IMR-90 (cell line): ENCODE data around the gene CHAF1B. TPM values are rescaled to one million over a fixed set of nuclear protein-coding genes. Genes with fewer than 3 reads are reported as not detected.

Experiments
- ATAC-seq: fragments of 200-7000 bp; cut with Tn5 transposase; 2 replicates; pipeline ENCODE4 v1.9.1; 2020; ENCODE audit warnings: low read depth, mild to moderate bottlenecking, moderate library complexity
- BruUV-seq: library from RNA; stranded (reverse); fragments of 400-500 nt; replicated peaks from 2 replicates; lab custom pipeline; 2021; lab: Mats Ljungman, UMichigan
- CTCF ChIA-PET: fragments of 300-600 bp; formaldehyde crosslinking; extraction: SDS; loops from one replicate; lab custom pipeline; 2021; ENCODE audit warnings: antibody characterized with exemption; lab: Yijun Ruan, JAX
- POLR2A ChIA-PET: fragments of 300-600 bp; sonication (Branson Sonifier 250); formaldehyde crosslinking; loops from one replicate; lab custom pipeline; 2022; ENCODE audit warnings: antibody characterized with exemption; ENCODE audit not compliant: unreplicated experiment; lab: Charles Lee
- DNase-seq: peaks from one replicate; pipeline ENCODE4 v3.0.0; 2013
- H2AFZ ChIP-seq: replicated peaks from 2 replicates; pipeline ENCODE3; 2013; ENCODE audit warnings: low read length, mild to moderate bottlenecking; ENCODE audit not compliant: poor library complexity
- H2AK5ac ChIP-seq: 2 replicates; pipeline ENCODE4 v1.6.1; 2013; ENCODE audit warnings: low read depth, low read length, inconsistent platforms
- H2AK9ac ChIP-seq: replicated peaks from 2 replicates; pipeline ENCODE3; 2013; ENCODE audit warnings: mild to moderate bottlenecking, low read depth, low read length, moderate library complexity; ENCODE audit not compliant: poor library complexity
- H2BK120ac ChIP-seq: 2 replicates; pipeline ENCODE4 v1.6.1; 2013; ENCODE audit warnings: low read depth, low read length, inconsistent platforms
- H2BK15ac ChIP-seq: 3 replicates; pipeline ENCODE4 v1.6.1; 2013; ENCODE audit warnings: low read depth, low read length, inconsistent platforms
- H2BK20ac ChIP-seq: 2 replicates; pipeline ENCODE4 v1.6.1; 2013; ENCODE audit warnings: low read depth, mild to moderate bottlenecking, inconsistent platforms, low read length, moderate library complexity
- H2BK5ac ChIP-seq: 2 replicates; pipeline ENCODE4 v1.6.1; 2013; ENCODE audit warnings: mild to moderate bottlenecking, low read depth, low read length, inconsistent platforms; ENCODE audit not compliant: poor library complexity, severe bottlenecking
- H3K14ac ChIP-seq: replicated peaks from 2 replicates; pipeline ENCODE4 v1.6.1; 2013; ENCODE audit warnings: low read depth, low read length, inconsistent platforms
- H3K18ac ChIP-seq: 2 replicates; pipeline ENCODE4 v1.6.1; 2013; ENCODE audit warnings: low read depth, low read length, control low read depth
- H3K23ac ChIP-seq: 2 replicates; pipeline ENCODE4 v1.6.1; 2013; ENCODE audit warnings: low read depth, low read length, inconsistent platforms
- H3K27ac ChIP-seq: 2 replicates; pipeline ENCODE4 v1.5.1; 2013; ENCODE audit warnings: mild to moderate bottlenecking, control low read depth, low read length; ENCODE audit not compliant: insufficient read depth
- H3K27me3 ChIP-seq: 2 replicates; pipeline ENCODE4 v1.6.1; 2013; ENCODE audit warnings: low read length; ENCODE audit not compliant: control insufficient read depth, insufficient read depth
- H3K36me3 ChIP-seq: 2 replicates; pipeline ENCODE4 v1.6.1; 2013; ENCODE audit warnings: low read length, mixed read lengths; ENCODE audit not compliant: control insufficient read depth, insufficient read depth
- H3K4ac ChIP-seq: 2 replicates; pipeline ENCODE4 v1.6.1; 2013; ENCODE audit warnings: low read depth, low read length, inconsistent platforms
- H3K4me1 ChIP-seq: 2 replicates; pipeline ENCODE4 v1.6.1; 2013; ENCODE audit warnings: low read length, mixed read lengths; ENCODE audit not compliant: control insufficient read depth, insufficient read depth
- H3K4me2 ChIP-seq: 2 replicates; pipeline ENCODE4 v1.6.1; 2013; ENCODE audit warnings: low read depth, mild to moderate bottlenecking, control low read depth, low read length, moderate library complexity
- H3K4me3 ChIP-seq: 2 replicates; pipeline ENCODE4 v1.5.1; 2013; ENCODE audit warnings: low read depth, mild to moderate bottlenecking, control low read depth, low read length, moderate library complexity; ENCODE audit not compliant: insufficient read depth
- H3K56ac ChIP-seq: 2 replicates; pipeline ENCODE4 v1.6.1; 2013; ENCODE audit warnings: low read length, inconsistent platforms; ENCODE audit not compliant: insufficient read depth; ENCODE audit errors: extremely low read depth
- H3K79me1 ChIP-seq, 2 experiments: 2 replicates each; pipeline ENCODE4 v1.6.1; 2013; ENCODE audit warnings: low read length in 2 of 2, inconsistent platforms in 1 of 2, low read depth in 1 of 2
- H3K9ac ChIP-seq: 2 replicates; pipeline ENCODE4 v1.6.1; 2013; ENCODE audit warnings: low read depth, low read length, control low read depth
- H3K9me1 ChIP-seq: 2 replicates; pipeline ENCODE4 v1.6.1; 2013; ENCODE audit warnings: low read length, inconsistent platforms; ENCODE audit not compliant: insufficient read depth
- H3K9me3 ChIP-seq: 2 replicates; pipeline ENCODE4 v1.6.1; 2013; ENCODE audit warnings: low read length; ENCODE audit not compliant: control insufficient read depth, insufficient read depth
- H4K20me1 ChIP-seq: 2 replicates; pipeline ENCODE4 v1.6.1; 2013; ENCODE audit warnings: low read length, inconsistent platforms; ENCODE audit not compliant: insufficient read depth
- H4K5ac ChIP-seq: 2 replicates; pipeline ENCODE4 v1.6.1; 2013; ENCODE audit warnings: mild to moderate bottlenecking, low read depth, low read length, control low read depth
- H4K8ac ChIP-seq, 2 experiments: 2 replicates each; pipeline ENCODE4 v1.6.1; 2013; ENCODE audit warnings: low read depth in 2 of 2, low read length in 2 of 2, control low read depth in 1 of 2, inconsistent platforms in 1 of 2
- H4K91ac ChIP-seq: 2 replicates; pipeline ENCODE4 v1.6.1; 2013; ENCODE audit warnings: low read depth, low read length, inconsistent platforms; ENCODE audit not compliant: insufficient read depth
- BHLHE40 ChIP-seq: fragments of 150-350 bp; IDR thresholded peaks from 2 replicates; pipeline ENCODE4 v1.6.1; 2016; ENCODE audit warnings: mild to moderate bottlenecking, low read depth, low read length
- CEBPB ChIP-seq: IDR thresholded peaks from 2 replicates; pipeline ENCODE4 v1.6.1; 2012; ENCODE audit warnings: low read depth, low read length, improper control_type of control experiment
- FOS ChIP-seq: fragments of 150-350 bp; IDR thresholded peaks from 2 replicates; pipeline ENCODE4 v1.6.1; 2016; ENCODE audit warnings: low read depth, low read length
- MAFK ChIP-seq: IDR thresholded peaks from 2 replicates; pipeline ENCODE4 v1.6.1; 2012; ENCODE audit warnings: low read depth, low read length, improper control_type of control experiment
- MAZ ChIP-seq: IDR thresholded peaks from 2 replicates; pipeline ENCODE4 v1.6.1; 2012; ENCODE audit warnings: low read depth, mild to moderate bottlenecking, low read length, improper control_type of control experiment, moderate library complexity, borderline replicate concordance
- NFE2L2 ChIP-seq: fragments of 150-350 bp; IDR thresholded peaks from 2 replicates; pipeline ENCODE4 v1.6.1; 2016; ENCODE audit warnings: low read depth, mild to moderate bottlenecking, low read length
- RAD21 ChIP-seq: IDR thresholded peaks from 2 replicates; pipeline ENCODE4 v1.6.1; 2012; ENCODE audit warnings: low read length, improper control_type of control experiment
- RCOR1 ChIP-seq: IDR thresholded peaks from 2 replicates; pipeline ENCODE4 v1.6.1; 2012; ENCODE audit warnings: mild to moderate bottlenecking, low read length, improper control_type of control experiment; ENCODE audit not compliant: insufficient replicate concordance
- RFX5 ChIP-seq: IDR thresholded peaks from 2 replicates; pipeline ENCODE4 v1.8.0; 2012; ENCODE audit warnings: low read depth, mild to moderate bottlenecking, low read length, moderate library complexity
- WGBS, 2 experiments: methylation state at CpG; one replicate each; pipeline versions ENCODE4 v1.1.5 to v1.1.7; 2013; ENCODE audit warnings: missing lambda C conversion rate in 2 of 2; ENCODE audit not compliant: insufficient read length in 1 of 2; ENCODE audit errors: extremely low coverage in 2 of 2; 5-methylcytosine and 5-hydroxymethylcytosine counted together
- dilution Hi-C: fragments of 300-500 bp; cut with HindIII; formaldehyde crosslinking; loops from one replicate; pipeline ENCODE4 v1.14.3; 2018; ENCODE audit warnings: low sequenced_read_pairs; ENCODE audit not compliant: unreplicated experiment
- in situ Hi-C: fragments of 300-500 bp; cut with MboI; formaldehyde crosslinking; loops from 3 replicates; pipeline ENCODE4 v1.14.3; 2019; ENCODE audit warnings: low sequenced_read_pairs, inconsistent platforms, mixed read lengths
- intact Hi-C: fragments of 100-400 bp; cut with micrococcal nuclease; formaldehyde crosslinking; loops from 2 replicates; pipeline ENCODE4 v1.10.0; 2022
- polyA plus RNA-seq, 3 experiments: library from polyadenylated mRNA; depleted of rRNA; stranded (reverse); fragments of >200 nt; gene quantifications; 2 replicates each; pipeline ENCODE4 v1.2.3, GENCODE V29; 2012; ENCODE audit warnings: low replicate concordance in 1 of 3
- total RNA-seq: library from RNA; depleted of rRNA; stranded (reverse); fragments of >200 nt; gene quantifications from 2 replicates; pipeline ENCODE4 v1.2.3, GENCODE V29; 2012

The CHAF1B gene
- total and polyA plus RNA-seq, 2 of the 4 experiments (the other 2 are of a cell fraction): 4.5 to 6.4 TPM

GRCh38 chr21:36459098-36459497, 73.9 kb downstream of the CHAF1B start:
- Histone ChIP-seq H2BK20ac (no peak overlapping the region), H2AK5ac (no peak overlapping the region), H3K4ac (no peak overlapping the region), H3K27ac (no peak overlapping the region), H4K91ac (no peak overlapping the region), H4K5ac (no peak overlapping the region), H3K36me3 (no peaks in the 10 kb centered on the region), H3K4me3 (no peak overlapping the region), H3K9me1 (no peaks in the 10 kb centered on the region; the same call in 1 of the 2 replicates), H3K9me3 (no peaks in the 10 kb centered on the region), H3K14ac (no peak overlapping the region), H3K23ac (no peak overlapping the region), H2BK120ac (no peak overlapping the region), H3K4me2 (no peak overlapping the region), H3K79me1 (no peaks in the 10 kb centered on the region), H2BK15ac (no peak overlapping the region), H2AFZ (no peak overlapping the region), H3K9ac (no peak overlapping the region), H3K4me1 (peaks cover 1% of the 10 kb centered on the region; the same call in 1 of the 2 replicates), H3K56ac (no peak overlapping the region), H3K18ac (no peak overlapping the region), H4K8ac (no peak overlapping the region), H2AK9ac (peak overlapping the region; percentile 46), H4K20me1 (no peaks in the 10 kb centered on the region), H3K27me3 (peaks cover 2% of the 10 kb centered on the region; the same call in 1 of the 2 replicates), H2BK5ac (no peak overlapping the region)
- ChIA-PET CTCF (no interaction called here), POLR2A (no interaction called here)
- BruUV-seq: no TSS peak
- in situ Hi-C loops (no loop called here), dilution Hi-C loops (no loop called here), intact Hi-C loops (no loop called here)
- ATAC-seq (no peak), DNase-seq (no peak)
- 92% methylated on average over 3 of the region's 6 CpGs; no CpG with 5 or more reads in 1 of the 2 experiments for WGBS, 2 experiments
- TF ChIP-seq MAZ (no peak), BHLHE40 (no peak), MAFK (no peak), RAD21 (no peak), CEBPB (no peak), RCOR1 (no peak), FOS (no peak), RFX5 (no peak), NFE2L2 (no peak)
